GM18511 (cell line): ENCODE results near the gene GALNT10.

Experiments used
- ATAC-seq: cut with Tn5 transposase; IDR thresholded peaks from one replicate; pipeline ENCODE4 v1.9.1; 2021; ENCODE audit warnings: mild to moderate bottlenecking, moderate library complexity; ENCODE audit not compliant: unreplicated experiment

GALNT10 gene

DNA sequence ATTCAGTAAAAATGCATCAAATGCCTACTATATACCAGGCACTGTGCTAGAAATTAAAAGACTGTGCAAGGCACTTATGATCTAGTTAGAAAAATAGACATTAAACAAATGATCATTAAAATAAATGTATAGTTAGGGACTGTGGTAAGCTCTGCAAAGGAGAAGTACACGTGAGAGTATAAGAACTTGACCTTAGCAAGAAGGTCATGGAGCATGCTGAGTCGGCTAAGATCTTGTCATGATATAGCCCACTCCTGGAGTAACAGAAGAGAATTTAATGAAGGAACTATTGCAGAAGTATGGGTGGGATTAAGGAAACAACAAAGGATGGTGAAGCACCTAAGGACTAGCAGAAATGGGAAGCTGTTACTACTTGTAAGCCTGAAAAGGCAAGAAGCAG is 231.8 kb downstream of the GALNT10 start:
- ATAC-seq: no peak

DNA sequence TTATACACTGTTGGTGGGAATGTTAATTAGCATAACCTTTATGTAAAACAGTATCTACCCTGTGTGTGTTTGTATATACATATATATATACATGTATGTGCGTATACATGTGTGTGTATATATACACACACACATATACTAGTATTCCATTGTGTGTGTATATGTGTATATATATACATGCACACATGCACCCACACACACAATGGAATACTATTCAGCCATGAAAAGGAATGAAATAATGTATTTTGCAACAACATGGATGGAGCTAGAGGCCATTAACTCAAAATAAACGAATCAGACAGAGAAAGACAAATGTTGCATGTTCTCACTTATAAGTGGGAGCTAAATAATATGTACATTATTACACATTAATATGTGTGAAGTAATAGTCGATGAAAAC is 237.7 kb downstream of the GALNT10 start:
- ATAC-seq: no peak

DNA sequence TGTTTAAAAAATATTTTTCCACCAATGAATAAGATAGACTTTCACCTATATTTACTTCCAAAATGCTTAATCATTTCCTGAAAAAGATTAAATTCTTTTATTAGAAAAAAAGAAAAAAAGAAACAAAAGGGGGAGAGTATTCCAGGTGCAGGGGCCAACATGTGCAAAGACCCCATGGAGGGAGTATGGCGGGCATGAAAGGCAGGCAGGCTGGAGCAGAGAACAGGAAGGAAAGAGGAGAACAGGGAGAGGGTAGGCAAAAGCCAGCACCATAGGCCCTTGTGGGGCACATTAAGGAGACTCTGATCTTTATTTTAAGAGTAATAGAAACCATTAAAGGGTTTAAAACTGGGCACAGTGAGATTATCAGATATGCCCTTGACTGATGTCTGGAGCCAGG is 238.8 kb downstream of the GALNT10 start:
- no peak for ATAC-seq

DNA sequence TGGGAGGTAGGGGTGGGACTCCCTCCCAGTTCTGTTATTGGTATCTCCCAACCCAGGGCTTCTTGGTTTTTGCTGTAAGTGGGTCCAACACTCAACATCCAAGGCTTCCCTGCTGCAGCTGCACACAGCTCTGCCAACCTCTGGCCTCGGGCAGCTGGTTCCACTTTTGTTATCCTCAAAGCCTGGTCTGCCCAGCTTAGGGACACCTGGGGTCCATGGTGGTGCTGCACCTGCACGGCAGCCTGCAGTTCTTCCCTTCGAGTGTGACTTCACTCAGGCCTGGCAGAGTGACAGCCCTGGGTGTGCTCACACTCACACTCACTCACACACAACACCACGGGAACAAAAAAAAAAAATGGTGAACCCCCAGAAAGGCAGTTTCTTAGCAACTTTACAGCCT is 239.9 kb downstream of the GALNT10 start:
- ATAC-seq: no peak

DNA sequence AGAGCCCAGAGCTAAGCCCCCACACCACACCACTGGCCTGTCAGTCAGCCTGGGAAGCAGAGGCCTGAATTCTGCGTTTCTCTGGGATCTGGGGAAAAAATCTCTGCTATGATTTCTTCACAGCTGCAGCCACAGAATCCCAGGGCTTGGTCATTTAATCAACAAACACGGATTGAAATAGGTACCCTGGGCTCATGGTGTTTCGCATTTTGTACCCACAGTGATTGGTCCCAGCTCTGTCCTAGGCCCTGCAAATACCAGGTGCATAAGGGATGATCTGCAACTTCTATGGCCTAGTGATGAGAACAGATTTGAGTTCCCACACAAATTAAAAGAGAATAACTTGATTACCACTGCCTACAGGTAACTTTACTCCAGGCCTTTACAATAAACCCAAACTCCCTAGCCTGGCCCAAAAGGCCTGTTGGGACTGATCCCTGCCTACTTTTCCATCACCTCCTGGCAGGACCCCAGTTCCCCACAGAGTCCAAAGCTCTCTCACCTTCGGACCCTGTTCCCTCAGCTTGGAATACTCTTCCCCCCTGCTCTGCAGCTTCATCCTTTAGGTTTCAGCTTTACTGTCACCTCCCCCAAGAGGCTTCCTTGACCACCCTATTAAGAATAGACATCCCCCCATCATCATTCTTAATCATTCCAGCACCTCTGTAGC is 240.6 kb downstream of the GALNT10 start:
- ATAC-seq: no peak

DNA sequence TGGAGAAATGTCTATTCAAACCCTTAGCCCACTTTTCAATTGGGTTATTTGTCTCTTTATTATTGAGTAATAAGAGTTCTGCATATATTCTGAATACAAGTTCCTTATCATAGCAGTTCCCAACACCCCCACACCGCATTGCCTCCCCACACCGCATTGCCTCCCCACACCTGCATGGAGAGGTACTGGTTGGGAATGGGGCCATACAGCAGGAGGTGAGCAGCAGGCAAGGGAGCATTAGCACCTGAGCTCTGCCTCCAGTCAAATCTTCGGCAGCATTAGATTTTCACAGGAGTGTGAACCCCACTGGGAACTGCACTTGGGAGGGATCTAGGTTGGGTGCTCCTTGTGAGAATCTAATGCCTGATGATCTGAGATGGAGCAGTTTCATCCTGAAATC is 244.7 kb downstream of the GALNT10 start:
- ATAC-seq: no peak

DNA sequence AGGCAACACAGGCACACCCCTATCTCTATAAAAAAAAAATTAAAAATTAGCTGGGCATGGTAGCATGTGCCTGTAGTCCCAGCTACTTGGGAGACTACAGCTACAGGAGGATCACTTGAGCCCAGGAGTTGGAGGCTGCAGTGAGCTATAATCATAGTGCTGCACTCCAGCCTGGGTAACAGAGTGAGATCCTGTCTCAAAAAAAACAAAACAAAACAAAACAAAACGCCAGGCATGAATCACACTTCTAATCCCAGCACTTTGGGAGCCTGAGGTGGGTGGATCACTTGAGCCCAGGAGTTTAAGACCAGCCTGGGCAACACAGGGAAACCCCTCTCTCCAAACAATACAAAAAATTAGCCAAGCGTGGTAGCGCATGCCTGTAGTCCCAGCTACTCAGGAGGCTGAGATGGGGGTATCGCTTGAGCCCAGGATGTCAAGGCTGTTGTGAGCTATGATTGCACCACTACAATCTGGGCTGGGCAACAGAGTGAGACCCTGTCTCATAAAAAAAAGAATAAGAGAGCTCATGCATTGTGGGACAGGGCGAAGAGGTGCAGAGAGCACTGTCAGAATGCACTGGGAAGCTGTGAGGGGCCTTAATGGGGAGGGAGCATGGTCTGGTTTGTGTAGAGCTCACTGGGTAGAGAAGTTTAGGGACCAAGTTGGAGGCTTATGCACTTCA is 246.9 kb downstream of the GALNT10 start:
- no peak for ATAC-seq

DNA sequence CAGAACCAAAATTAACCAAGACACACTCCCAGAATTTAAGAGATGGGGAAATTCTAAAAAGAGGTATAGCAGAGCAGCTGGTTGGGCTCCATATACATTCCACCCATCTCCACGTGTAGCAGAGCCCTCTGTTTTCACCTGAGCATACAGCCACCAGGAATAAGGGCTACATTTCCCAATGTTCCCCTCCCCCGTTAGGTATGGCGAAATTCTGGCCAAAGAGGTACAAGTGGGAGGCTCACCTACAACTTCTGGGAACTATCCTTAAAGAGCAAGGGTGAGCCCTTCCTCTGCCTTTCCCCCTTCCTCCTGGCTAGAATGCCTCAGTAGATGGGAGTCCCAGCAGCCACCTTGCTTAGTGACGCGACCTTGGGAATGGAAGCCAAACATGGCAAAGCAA is 250.0 kb downstream of the GALNT10 start:
- ATAC-seq: no peak

DNA sequence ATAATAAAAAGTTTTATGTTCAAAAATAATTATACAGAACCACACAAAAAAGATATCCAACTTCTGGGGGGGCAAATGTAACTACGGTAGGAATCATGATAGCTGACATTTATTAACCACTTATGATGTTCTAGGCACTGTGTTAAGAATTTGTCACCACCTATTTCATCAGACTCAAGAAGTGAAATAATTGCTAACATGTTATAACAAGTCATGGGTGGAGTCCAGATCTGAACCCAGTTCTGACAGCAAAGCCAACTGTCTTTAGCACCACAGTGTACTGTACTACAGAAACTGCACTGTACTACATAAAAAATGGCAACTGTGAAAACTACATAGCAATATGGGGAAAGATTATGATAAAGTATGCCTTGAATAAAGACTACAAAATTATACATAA is 252.3 kb downstream of the GALNT10 start:
- ATAC-seq: no peak

DNA sequence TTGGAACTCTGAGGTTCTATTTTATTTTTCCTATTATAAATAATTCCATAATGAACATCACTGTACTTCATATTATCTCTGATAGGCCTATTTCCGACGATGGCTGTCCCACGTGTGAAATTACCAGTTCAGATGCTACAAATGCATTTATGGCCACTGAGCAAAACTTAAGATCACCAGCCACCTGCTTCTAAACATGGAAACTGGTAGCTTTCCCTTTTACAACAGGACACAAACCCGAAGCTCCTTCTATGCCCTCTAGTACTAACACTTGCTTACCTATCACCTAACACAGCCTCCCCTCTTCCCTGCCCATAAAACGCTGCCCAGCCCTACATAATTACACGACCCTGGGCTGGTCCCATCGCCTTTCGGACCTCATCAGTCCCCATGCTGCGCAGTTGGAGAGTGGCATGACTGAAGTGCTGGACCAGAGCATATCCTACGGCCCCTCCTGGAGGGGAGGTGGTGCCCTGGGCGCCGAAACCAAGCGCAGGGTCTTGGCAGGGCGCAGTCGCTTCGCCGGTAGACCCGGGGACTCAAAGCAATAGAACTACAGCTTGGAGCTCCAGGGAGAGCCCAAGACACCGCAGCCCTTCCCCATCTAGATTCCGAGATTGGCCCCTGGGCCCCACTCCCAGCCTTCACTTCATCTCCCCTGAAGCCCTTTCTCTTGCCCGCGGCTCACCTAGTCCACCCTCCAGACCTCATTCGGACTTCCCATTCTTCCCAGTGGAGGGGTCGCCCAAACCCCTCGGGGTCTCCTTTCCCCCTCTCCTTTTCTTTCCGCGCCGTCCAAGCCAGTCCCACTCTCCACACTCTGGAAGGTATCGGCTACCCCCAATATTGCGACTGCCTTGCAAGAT is 254.3 kb downstream of the GALNT10 start:
- ATAC-seq: peak; percentile 12

DNA sequence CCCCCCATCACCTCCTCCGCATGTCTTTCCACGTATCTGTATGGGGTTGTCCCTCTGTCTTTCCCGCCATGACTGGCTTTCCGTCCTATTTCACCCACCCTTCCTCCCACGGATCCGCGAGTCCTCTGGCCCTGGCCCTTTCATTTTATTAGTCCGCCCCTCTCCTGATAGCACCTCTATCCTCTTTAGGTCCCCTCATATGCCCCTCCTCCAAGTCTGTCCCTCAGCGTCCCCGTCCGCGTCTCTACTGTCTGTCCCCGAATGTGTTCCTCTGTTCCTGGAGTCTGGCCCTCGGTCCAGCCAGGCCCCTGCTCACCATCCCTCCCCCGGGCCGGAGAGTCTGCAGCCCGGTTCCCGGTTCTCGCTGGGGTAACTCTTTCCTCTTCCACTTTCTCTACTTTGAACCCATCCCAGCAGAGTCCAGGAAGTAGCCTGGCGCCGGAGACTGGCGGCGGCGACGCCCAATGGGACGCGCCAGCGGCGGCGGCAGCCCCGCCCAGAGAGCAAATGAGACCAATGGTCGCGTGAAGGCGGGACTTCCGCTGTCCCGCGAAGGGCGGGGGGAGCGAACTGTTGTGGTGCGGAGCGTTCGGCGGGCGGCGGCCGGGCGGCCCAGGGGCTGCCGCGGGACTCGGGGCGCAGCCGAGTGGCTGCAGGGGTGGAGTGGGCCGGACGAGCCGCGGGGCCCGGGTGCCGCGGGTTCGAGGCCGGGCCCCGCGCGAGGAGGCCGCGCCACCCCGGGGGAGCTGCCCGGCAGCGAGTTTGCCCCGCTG is 255.1 kb downstream of the GALNT10 start, which contains the start of gene SAP30L:
Gene SAP30L, plus strand, starts transcription at position 576 of the 773 bp plus-strand sequence. CDS start 608 bp downstream, outside the sequence.
- peak; percentile 91 for ATAC-seq

DNA sequence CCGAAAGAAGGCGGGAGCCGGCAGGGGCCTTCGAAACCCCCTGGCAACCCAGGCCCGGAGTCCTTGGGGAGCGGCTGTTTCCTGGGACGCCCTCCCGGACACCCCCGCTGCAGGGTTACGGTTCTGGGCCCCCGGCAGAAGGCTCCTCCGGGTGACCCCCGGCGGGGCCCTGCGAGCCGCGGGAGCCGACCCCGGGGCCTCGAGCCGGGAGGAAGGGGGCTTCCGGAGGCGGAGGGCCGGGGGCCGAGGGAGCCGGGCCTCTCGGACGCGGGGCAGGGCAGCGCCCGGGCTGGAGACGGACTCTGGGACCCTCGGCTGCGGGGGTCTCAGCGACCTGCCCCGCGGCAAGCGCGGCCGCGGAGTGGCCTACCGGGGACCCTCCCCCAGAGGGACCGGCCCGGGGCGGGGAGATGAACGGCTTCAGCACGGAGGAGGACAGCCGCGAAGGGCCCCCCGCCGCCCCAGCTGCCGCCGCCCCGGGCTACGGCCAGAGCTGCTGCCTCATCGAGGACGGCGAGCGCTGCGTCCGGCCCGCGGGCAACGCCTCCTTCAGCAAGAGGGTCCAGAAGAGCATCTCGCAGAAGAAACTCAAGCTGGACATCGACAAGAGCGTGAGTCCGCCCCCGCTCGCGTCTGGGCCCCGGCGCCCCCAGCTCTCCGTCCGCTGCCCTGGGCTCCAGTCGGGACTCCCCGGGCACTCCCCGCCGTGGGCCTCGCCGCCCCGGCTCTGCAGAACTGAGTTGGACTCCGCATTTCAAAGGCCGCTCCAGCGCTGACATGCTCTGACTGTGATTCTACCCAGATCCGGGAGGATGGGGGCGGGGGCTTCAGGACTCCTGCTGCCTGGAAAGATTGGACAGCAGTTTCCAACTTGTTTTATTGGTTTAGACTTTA is 255.9 kb downstream of the GALNT10 start:
- ATAC-seq: peak; percentile 32

DNA sequence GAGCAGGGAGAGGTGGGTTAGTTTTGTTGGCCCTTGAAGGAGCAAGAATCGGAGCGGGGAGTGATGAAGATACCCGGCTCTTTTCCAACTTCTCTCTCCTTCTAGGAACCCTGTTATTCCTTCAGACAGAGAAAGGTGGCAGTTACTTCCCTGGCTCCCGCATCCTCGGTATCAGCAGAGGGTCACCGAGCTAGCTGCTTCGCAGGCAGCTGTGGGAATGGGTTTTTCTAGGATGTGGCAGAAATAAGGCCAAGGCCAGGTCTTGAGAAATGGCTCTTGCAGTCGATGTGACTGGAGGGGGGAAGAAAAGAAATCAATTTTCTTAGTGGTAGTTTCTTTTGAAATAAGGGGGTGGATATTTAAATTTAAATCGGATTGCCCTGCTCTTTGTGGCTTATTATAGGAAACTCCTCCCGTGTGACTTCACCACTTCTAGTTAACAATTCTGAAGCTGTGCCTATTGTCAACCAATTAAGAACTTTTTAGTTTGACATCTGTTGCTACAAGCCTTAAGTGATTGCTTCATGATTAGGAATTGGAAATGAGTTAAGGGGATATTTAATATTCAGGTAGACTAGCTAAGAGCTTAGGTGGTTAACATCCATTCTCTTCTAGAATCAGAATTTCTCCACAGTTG is 256.7 kb downstream of the GALNT10 start:
- ATAC-seq: no peak

DNA sequence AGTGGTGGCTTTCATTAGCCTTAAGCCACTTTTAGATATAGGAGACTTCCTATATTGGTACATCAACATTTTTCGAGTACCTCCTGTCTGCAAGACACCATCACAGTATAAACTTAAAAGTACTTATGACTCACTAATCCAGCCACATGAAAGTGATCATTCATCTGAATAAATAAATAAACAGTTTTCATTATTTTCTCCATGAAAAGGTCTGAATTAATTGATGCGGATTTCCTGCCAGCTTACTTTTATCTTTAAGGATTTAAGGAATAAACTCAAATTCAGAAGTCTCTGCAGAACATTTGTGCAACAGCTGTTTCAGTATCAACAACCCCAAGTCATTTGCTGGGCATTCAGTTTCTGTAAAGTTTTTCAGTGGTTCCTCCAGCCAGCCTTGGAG is 259.3 kb downstream of the GALNT10 start:
- ATAC-seq: no peak

DNA sequence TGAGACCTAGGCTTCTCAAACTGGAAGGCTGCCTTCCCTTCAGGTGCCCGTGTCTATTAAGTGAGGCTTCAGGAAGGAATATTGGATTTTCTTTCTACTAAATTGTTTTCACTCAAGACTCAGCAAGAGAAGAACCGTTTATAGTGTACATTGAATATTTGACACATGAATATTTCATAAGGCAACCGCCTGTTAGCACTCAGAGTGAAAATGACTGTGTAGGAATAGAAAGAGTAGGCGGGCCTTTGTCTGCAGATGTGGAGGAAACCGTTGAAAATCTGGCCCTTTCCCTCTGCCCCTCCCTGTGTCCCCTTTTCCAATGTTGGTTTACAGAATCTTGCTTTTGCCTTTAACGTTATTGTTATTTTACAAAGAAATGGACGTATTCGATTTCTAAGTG is 261.4 kb downstream of the GALNT10 start:
- no peak for ATAC-seq

DNA sequence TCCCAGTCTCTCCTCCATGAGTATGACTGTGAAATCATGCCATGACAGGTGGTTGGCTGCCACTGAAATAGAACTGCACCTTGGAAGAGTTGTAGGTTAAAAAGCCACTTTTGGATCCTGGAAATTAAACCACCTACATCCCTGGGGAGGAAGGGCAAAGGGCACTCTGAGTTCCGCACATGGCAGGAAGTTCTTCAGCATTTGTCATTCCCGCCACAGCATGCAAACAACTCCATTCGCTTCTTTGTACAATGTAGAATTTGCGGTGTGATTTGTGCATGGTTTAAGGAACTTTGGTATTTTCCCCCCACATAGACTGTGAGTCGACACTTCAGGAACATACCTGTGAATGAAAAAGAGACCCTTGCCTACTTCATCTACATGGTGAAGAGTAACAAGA is 265.1 kb downstream of the GALNT10 start:
- ATAC-seq: no peak

DNA sequence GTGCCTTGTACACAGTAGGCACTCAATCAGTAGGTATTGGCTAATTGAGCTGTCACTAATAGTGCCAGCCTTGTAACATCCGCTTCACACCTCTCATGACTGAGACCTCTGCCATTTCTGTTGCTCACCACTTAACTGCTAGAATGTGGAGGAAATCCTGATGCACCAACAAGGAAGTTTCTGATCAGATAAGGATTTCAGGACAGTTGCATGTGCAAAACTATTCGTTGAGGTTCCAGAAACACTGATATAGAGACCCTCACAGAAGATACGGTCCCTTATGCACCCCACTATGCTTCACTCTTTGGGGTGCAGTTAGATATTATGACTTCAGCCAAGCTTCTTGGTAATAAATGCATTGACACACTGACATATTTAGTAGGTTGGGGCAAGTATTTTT is 266.0 kb downstream of the GALNT10 start:
- no peak for ATAC-seq

DNA sequence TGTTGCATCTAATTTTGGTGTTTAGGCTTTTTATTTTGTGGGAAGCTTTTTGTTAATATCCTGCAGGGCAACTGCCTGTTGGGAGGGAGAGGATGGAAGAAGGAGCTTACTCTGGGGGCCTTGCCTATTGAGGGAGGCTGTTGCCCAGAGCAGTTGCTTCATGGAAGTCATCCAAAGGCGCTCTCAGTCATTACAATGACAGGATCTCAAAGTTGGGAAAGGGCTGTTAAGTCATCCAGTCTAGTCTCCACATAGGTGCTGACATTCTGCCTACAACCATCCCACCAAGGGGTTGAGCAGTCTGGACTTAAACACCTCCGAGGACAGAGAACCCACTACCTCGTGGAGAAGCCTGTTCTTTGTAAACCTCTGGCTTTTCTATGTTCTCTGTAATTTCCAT is 268.5 kb downstream of the GALNT10 start:
- ATAC-seq: no peak

DNA sequence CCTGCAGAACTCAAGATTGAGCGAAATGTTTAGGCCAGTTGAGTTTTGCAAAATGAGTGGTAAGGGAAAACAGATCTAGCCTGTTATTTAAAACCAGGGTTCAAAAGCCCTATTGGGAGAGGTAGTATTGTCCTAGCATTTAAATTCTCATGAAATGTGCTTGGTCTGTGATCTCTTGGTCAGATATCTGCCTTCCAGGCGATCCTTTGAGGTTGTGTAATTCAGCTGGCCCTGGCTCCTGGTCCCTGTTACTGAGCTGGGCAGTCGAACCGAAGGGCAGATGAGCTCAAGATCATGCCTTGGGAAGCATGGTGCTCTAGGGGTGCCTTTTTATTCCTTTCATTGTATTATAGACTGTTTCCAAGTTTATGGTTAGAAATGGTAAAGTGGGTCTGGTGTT is 269.6 kb downstream of the GALNT10 start:
- no peak for ATAC-seq

DNA sequence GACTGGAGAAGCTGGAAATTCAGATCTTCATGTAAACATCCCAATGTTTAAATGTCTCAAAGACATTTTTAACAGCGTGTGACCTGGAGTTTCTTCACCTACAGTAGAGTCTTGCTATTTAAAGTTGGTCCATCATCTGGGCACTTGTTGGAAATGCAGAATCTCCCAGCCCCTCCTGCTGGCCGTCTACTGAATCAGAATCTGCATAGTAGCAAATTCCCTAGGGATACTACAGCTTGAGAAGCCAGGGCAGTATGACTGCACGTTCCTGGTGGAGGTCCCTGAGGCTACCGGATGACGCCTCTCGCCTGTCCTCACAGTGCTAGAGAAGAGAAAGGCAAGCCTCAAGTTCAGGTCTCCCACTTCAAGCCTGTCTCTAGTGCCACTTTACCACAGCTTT is 271.0 kb downstream of the GALNT10 start:
- no peak for ATAC-seq
